ENCODE measurements around the gene DCST1.

DCST1 gene

DNA sequence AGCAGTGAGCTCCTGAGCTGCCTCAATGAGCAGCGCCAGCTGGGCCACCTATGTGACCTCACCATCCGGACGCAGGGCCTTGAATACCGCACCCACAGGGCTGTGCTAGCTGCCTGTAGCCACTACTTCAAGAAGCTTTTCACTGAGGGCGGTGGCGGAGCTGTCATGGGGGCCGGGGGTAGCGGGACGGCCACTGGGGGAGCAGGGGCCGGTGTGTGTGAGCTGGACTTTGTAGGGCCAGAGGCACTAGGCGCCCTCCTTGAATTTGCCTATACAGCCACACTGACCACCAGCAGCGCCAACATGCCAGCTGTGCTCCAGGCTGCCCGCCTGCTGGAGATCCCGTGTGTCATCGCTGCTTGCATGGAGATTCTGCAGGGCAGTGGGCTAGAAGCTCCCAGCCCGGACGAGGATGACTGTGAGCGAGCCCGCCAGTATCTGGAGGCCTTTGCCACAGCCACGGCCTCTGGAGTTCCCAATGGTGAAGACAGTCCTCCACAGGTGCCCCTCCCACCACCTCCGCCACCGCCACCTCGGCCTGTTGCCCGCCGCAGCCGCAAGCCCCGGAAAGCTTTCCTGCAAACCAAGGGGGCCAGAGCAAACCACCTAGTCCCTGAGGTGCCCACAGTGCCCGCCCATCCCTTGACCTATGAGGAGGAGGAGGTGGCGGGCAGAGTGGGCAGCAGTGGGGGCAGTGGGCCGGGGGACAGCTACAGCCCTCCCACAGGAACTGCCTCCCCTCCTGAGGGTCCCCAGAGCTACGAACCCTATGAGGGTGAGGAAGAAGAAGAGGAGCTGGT, 18.7 kb upstream of the DCST1 start:
- no peak overlapping the region for H3K4ac ChIP-seq (ENCODE audit: low read depth, low read length)
- H3K4me2 ChIP-seq (ENCODE audit: low read length): no peak overlapping the region
- H3K4me1 ChIP-seq (ENCODE audit: control insufficient read depth, low read depth, low read length): peaks cover 15% of the 10 kb centered on the region
- H3K23ac ChIP-seq (ENCODE audit: low read length): no peak overlapping the region
- no peaks in the 10 kb centered on the region for H3K27me3 ChIP-seq (ENCODE audit: insufficient read depth, low read length, poor library complexity)
- no peak overlapping the region for H4K8ac ChIP-seq (ENCODE audit: low read depth, low read length)
- no peak overlapping the region for H2BK120ac ChIP-seq (ENCODE audit: low read depth, low read length)
- no peak overlapping the region for H3K18ac ChIP-seq (ENCODE audit: low read length)
- H3K4me3 ChIP-seq (ENCODE audit: low read length): no peak overlapping the region
- H3K79me2 ChIP-seq (ENCODE audit: control insufficient read depth, insufficient read depth, low read length): no peaks in the 10 kb centered on the region
- no peak overlapping the region for H2AK5ac ChIP-seq (ENCODE audit: low read length)
- no peak overlapping the region for H4K5ac ChIP-seq (ENCODE audit: low read length)
- no peak for DNase-seq
- no peak overlapping the region for H3K56ac ChIP-seq (ENCODE audit: low read length)
- H2BK5ac ChIP-seq (ENCODE audit: low read length): no peak overlapping the region
- no peak overlapping the region for H2BK15ac ChIP-seq (replicated peaks; ENCODE audit: low read depth)
- no peak overlapping the region for H3K9ac ChIP-seq (ENCODE audit: low read length)
- no peaks in the 10 kb centered on the region for H3K36me3 ChIP-seq (ENCODE audit: control insufficient read depth, insufficient read depth, low read length)
- no peak overlapping the region for H3K27ac ChIP-seq (ENCODE audit: low read depth, low read length)
- H3K79me1 ChIP-seq (ENCODE audit: low read length): peaks cover 2% of the 10 kb centered on the region
- no CpG with 5 or more reads among the region's 31 CpGs for WGBS (ENCODE audit: extremely low coverage, insufficient coverage, low lambda C conversion rate)

DNA sequence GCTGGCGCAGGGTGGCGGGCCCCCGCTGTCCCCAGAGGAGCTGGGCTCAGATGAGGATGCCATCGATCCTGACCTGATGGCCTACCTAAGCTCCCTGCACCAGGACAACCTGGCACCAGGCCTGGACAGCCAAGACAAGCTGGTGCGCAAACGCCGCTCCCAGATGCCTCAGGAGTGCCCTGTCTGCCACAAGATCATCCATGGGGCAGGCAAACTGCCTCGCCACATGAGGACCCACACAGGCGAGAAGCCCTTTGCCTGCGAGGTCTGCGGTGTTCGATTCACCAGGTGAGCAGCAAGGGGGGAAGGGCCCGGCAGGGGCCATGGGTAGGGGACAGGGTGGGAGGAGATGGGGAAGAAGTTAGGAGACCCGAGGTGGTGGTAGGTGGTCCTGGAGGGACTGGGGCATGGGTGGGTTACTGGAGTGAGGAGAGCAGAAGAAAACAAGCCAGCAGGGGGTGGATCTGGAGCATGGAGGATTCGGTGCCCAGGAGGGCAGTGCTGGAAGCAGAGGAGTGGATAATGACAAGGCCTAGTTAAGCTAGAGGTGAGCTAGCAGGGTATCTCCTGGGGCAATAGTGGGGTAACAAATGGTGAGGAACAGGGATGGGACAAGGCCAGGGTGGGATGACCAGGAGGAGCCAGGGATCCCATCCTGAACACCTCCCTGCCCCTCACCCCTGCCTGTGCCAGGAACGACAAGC, 17.9 kb upstream of the DCST1 start:
- H3K4me1 ChIP-seq (ENCODE audit: control insufficient read depth, low read depth, low read length): peaks cover 15% of the 10 kb centered on the region
- H3K4me3 ChIP-seq (ENCODE audit: low read length): no peak overlapping the region
- no peak overlapping the region for H2BK15ac ChIP-seq (replicated peaks; ENCODE audit: low read depth)
- DNase-seq: no peak
- H2BK120ac ChIP-seq (ENCODE audit: low read depth, low read length): no peak overlapping the region
- H2AK5ac ChIP-seq (ENCODE audit: low read length): no peak overlapping the region
- no peaks in the 10 kb centered on the region for H3K36me3 ChIP-seq (ENCODE audit: control insufficient read depth, insufficient read depth, low read length)
- H3K23ac ChIP-seq (ENCODE audit: low read length): no peak overlapping the region
- H3K4ac ChIP-seq (ENCODE audit: low read depth, low read length): no peak overlapping the region
- no peak overlapping the region for H3K4me2 ChIP-seq (ENCODE audit: low read length)
- H4K8ac ChIP-seq (ENCODE audit: low read depth, low read length): no peak overlapping the region
- H3K27ac ChIP-seq (ENCODE audit: low read depth, low read length): no peak overlapping the region
- H3K9ac ChIP-seq (ENCODE audit: low read length): no peak overlapping the region
- H3K27me3 ChIP-seq (ENCODE audit: insufficient read depth, low read length, poor library complexity): no peaks in the 10 kb centered on the region
- peaks cover 2% of the 10 kb centered on the region for H3K79me1 ChIP-seq (ENCODE audit: low read length)
- no peak overlapping the region for H2BK5ac ChIP-seq (ENCODE audit: low read length)
- H3K79me2 ChIP-seq (ENCODE audit: control insufficient read depth, insufficient read depth, low read length): no peaks in the 10 kb centered on the region
- no peak overlapping the region for H4K5ac ChIP-seq (ENCODE audit: low read length)
- H3K18ac ChIP-seq (ENCODE audit: low read length): no peak overlapping the region
- H3K56ac ChIP-seq (ENCODE audit: low read length): no peak overlapping the region
- no CpG with 5 or more reads among the region's 16 CpGs for WGBS (ENCODE audit: extremely low coverage, insufficient coverage, low lambda C conversion rate)

- no peak overlapping the region for H4K5ac ChIP-seq (ENCODE audit: low read length)
- H3K4me3 ChIP-seq (ENCODE audit: low read length): no peak overlapping the region
- no peak overlapping the region for H3K23ac ChIP-seq (ENCODE audit: low read length)
- no peak overlapping the region for H2BK5ac ChIP-seq (ENCODE audit: low read length)
- peak overlapping the region; percentile 76 for H3K27ac ChIP-seq (ENCODE audit: low read depth, low read length)
- H2BK15ac ChIP-seq (replicated peaks; ENCODE audit: low read depth): no peak overlapping the region
- H3K9ac ChIP-seq (ENCODE audit: low read length): no peak overlapping the region
- WGBS (ENCODE audit: extremely low coverage, insufficient coverage, low lambda C conversion rate): no CpG with 5 or more reads among the region's 26 CpGs
- H3K79me1 ChIP-seq (ENCODE audit: low read length): peaks cover 2% of the 10 kb centered on the region
- H4K8ac ChIP-seq (ENCODE audit: low read depth, low read length): no peak overlapping the region
- peak overlapping the region; percentile 25 for H3K4ac ChIP-seq (ENCODE audit: low read depth, low read length)
- no peaks in the 10 kb centered on the region for H3K27me3 ChIP-seq (ENCODE audit: insufficient read depth, low read length, poor library complexity)
- no peak overlapping the region for H3K4me2 ChIP-seq (ENCODE audit: low read length)
- no peak overlapping the region for H2BK120ac ChIP-seq (ENCODE audit: low read depth, low read length)
- no peaks in the 10 kb centered on the region for H3K36me3 ChIP-seq (ENCODE audit: control insufficient read depth, insufficient read depth, low read length)
- H3K4me1 ChIP-seq (ENCODE audit: control insufficient read depth, low read depth, low read length): peaks cover 15% of the 10 kb centered on the region
- peak overlapping the region; percentile 94 for H3K56ac ChIP-seq (ENCODE audit: low read length)
- peak overlapping the region; percentile 19 for H3K18ac ChIP-seq (ENCODE audit: low read length)
- H3K79me2 ChIP-seq (ENCODE audit: control insufficient read depth, insufficient read depth, low read length): no peaks in the 10 kb centered on the region
- no peak overlapping the region for H2AK5ac ChIP-seq (ENCODE audit: low read length)
- DNase-seq: no peak
Measured at GRCh38 chr1:155016231-155016831, 17.3 kb upstream of the DCST1 start.

DNA sequence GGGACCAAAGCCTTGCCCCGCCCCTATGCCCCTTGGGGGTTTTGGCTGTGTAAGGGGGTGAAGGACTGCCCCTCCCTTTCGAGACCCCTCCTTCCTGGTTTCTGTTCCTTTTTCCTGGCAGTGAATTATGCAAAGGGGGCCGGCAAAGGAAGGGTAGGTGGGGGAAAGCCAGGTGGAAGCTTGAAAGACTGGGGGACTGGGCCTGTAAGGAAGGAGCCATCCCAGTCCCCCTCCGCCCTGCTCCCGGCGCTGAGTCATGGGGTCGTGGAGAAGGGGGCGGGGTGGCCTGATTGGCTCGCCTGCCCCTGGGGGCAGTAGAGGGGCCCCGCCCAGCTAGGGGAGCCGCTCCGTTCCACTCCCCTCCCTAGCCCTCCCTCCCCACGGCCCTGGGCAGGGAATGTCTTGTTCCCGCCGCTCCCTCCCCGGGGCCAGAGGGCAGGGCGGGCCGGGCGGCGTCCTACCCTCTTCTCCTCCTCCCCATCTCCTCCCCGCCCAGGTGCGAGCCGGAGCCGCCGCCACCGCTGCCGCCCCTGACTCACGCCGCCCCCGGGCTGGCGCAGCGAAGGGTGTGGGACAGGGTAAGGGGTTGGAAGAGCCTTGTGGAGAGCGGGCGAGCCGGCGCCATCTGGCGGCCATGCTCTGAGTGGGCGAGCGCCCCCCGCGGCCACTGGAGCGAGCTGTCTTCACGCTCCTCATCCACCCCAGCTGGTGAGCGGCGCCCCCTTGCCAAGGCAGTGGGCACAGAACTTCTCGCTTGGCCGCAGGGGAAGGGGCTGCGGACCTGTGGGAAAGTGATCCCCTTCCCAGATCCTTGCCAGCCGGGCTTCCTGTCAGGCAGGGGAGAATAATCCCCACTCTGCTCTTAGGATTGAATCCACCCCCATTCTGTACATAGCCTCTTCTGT, 16.3 kb upstream of the DCST1 start:
- H3K4me1 ChIP-seq (ENCODE audit: control insufficient read depth, low read depth, low read length): peaks cover 11% of the 10 kb centered on the region
- no peaks in the 10 kb centered on the region for H3K36me3 ChIP-seq (ENCODE audit: control insufficient read depth, insufficient read depth, low read length)
- no peak overlapping the region for H3K4me3 ChIP-seq (ENCODE audit: low read length)
- H3K4ac ChIP-seq (ENCODE audit: low read depth, low read length): peak overlapping the region; percentile 25
- no peaks in the 10 kb centered on the region for H3K79me1 ChIP-seq (ENCODE audit: low read length)
- no peaks in the 10 kb centered on the region for H3K27me3 ChIP-seq (ENCODE audit: insufficient read depth, low read length, poor library complexity)
- H2BK120ac ChIP-seq (ENCODE audit: low read depth, low read length): peak overlapping the region; percentile 8
- H2AK5ac ChIP-seq (ENCODE audit: low read length): peak overlapping the region; percentile 85
- no peak overlapping the region for H4K5ac ChIP-seq (ENCODE audit: low read length)
- peak overlapping the region; percentile 93 for H2BK5ac ChIP-seq (ENCODE audit: low read length)
- no peaks in the 10 kb centered on the region for H3K79me2 ChIP-seq (ENCODE audit: control insufficient read depth, insufficient read depth, low read length)
- no peak overlapping the region for H4K8ac ChIP-seq (ENCODE audit: low read depth, low read length)
- H3K4me2 ChIP-seq (ENCODE audit: low read length): peak overlapping the region; percentile 52
- peak overlapping the region; percentile 24 for H3K18ac ChIP-seq (ENCODE audit: low read length)
- peak overlapping the region; percentile 80 for H3K23ac ChIP-seq (ENCODE audit: low read length)
- peak overlapping the region; percentile 82 for H3K9ac ChIP-seq (ENCODE audit: low read length)
- DNase-seq: peak; percentile 99
- peak overlapping the region; percentile 76 for H3K27ac ChIP-seq (ENCODE audit: low read depth, low read length)
- H3K56ac ChIP-seq (ENCODE audit: low read length): peak overlapping the region; percentile 94
- no peak overlapping the region for H2BK15ac ChIP-seq (replicated peaks; ENCODE audit: low read depth)
- no CpG with 5 or more reads among the region's 49 CpGs for WGBS (ENCODE audit: extremely low coverage, insufficient coverage, low lambda C conversion rate)

DNA sequence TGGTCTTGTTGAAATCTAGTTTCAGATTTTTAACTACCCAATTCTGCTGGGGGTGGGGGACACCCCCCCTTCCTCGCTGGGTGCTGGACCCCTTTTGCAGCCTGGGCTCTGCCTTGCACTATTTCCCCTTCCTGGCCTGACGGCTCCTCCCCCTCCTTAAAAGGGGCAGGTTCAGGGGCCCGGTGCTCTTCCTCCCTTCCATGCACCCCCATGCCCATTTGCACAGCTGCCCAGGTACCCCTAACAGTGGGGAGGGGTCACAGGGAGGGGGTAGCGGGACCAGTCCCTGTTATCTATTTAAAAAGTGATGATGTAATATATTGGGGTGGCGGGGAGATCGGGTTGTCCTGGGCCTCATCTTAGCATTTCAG, 15.7 kb upstream of the DCST1 start:
- Histone ChIP-seq H4K8ac (ENCODE audit: low read depth, low read length) (no peak overlapping the region), H2BK120ac (ENCODE audit: low read depth, low read length) (no peak overlapping the region), H3K23ac (ENCODE audit: low read length) (no peak overlapping the region), H3K79me2 (ENCODE audit: control insufficient read depth, insufficient read depth, low read length) (no peaks in the 10 kb centered on the region), H3K4me3 (ENCODE audit: low read length) (no peak overlapping the region), H2AK5ac (ENCODE audit: low read length) (peak overlapping the region; percentile 69), H3K79me1 (ENCODE audit: low read length) (no peaks in the 10 kb centered on the region), H3K9ac (ENCODE audit: low read length) (peak overlapping the region; percentile 65), H3K27ac (ENCODE audit: low read depth, low read length) (peak overlapping the region; percentile 37), H3K4ac (ENCODE audit: low read depth, low read length) (no peak overlapping the region), H3K4me1 (ENCODE audit: control insufficient read depth, low read depth, low read length) (peaks cover 9% of the 10 kb centered on the region), H3K18ac (ENCODE audit: low read length) (peak overlapping the region; percentile 24), H3K56ac (ENCODE audit: low read length) (peak overlapping the region; percentile 70), H4K5ac (ENCODE audit: low read length) (no peak overlapping the region), H3K4me2 (ENCODE audit: low read length) (peak overlapping the region; percentile 42), H3K27me3 (ENCODE audit: insufficient read depth, low read length, poor library complexity) (no peaks in the 10 kb centered on the region), H3K36me3 (ENCODE audit: control insufficient read depth, insufficient read depth, low read length) (no peaks in the 10 kb centered on the region), H2BK15ac (replicated peaks; ENCODE audit: low read depth) (no peak overlapping the region), H2BK5ac (ENCODE audit: low read length) (no peak overlapping the region)
- no peak for DNase-seq
- no CpG with 5 or more reads among the region's 6 CpGs for WGBS (ENCODE audit: extremely low coverage, insufficient coverage, low lambda C conversion rate)

Measured in mesendoderm (in vitro differentiated cells).